Measurements from ENCODE around the gene ETV6. TPM values are rescaled to one million over a fixed set of nuclear protein-coding genes. Genes with fewer than 3 reads are reported as not detected.

ETV6 gene
- total RNA-seq, 6 donors from 2014 or later: 22.2 to 93.2 (median 37.5) TPM

DNA sequence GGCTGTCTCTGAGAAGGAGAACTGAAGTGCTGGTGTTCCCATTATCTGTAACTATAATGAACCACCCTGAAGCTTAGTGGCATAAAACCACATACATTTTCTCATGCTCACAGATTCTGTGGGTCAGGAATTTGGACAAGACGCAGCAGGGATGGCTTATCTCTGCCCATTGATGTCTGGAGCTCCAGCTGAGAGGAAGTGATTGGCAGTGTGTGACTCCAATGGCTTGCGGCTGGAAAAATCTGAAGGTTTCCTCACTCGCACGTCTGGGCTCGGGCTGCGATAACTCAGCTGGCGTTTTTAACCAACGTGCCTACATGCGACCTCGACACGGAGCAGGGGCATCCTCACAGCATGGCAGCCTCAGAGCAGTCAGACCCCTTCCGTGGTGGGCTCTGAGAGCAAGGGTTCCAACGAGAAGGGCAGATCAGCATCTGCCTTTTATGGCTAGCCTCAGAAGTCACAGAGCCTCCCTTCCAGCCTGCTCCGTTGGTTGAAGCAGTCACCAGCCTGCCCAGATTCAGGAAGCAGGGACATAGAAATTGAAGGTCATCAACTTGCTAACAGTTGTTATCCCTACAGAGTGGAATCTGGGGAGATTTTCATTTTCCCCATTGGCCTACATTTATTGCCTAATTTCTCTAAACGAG lies 277.9 kb downstream of the ETV6 start:
- Histone ChIP-seq H3K27me3 (no peaks in the 10 kb centered on the region), H3K27ac (peak overlapping the region in 1 of 4 donors; percentile 19), H3K9me3 (no peaks in the 10 kb centered on the region), H3K36me3 (no peaks in the 10 kb centered on the region), H3K4me1 (no peaks in the 10 kb centered on the region), H3K4me3 (no peak overlapping the region)
- no peak for TF ChIP-seq EP300 (IDR thresholded peaks at IDR 0.05)
- TF ChIP-seq POLR2AphosphoS5 (IDR thresholded peaks at IDR 0.05): no peak
- TF ChIP-seq POLR2A (IDR thresholded peaks at IDR 0.05): no peak
- TF ChIP-seq, protein P1, sequence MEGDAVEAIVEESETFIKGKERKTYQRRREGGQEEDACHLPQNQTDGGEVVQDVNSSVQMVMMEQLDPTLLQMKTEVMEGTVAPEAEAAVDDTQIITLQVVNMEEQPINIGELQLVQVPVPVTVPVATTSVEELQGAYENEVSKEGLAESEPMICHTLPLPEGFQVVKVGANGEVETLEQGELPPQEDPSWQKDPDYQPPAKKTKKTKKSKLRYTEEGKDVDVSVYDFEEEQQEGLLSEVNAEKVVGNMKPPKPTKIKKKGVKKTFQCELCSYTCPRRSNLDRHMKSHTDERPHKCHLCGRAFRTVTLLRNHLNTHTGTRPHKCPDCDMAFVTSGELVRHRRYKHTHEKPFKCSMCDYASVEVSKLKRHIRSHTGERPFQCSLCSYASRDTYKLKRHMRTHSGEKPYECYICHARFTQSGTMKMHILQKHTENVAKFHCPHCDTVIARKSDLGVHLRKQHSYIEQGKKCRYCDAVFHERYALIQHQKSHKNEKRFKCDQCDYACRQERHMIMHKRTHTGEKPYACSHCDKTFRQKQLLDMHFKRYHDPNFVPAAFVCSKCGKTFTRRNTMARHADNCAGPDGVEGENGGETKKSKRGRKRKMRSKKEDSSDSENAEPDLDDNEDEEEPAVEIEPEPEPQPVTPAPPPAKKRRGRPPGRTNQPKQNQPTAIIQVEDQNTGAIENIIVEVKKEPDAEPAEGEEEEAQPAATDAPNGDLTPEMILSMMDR (IDR thresholded peaks at IDR 0.05): no peak
- 48 to 75% methylated on average over 15 of the region's 15 CpGs for WGBS, 2 donors
- ATAC-seq (ENCODE audit: low FRiP score in 2 of 2): no peak
- DNase-seq: no peak

DNA sequence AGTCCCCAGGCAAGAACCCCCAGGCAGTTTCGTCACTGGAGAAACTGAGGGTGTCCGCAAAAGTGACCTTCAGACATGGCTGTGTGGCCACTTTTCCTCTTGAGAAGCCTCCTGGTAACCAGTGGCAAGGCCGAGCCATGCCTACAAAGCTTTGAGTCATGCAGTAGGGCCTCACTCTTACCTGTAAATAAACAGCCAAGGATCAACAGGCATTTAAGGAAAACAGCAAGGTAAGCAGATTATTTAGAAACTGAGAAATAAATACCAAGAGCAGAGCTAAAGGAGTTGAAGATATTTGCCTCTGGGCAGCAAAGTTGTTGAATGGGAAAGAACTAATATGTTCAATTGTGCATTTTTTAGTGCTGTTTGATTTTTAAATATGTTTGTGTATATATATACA lies 280.2 kb downstream of the ETV6 start:
- no peaks in the 10 kb centered on the region for H3K36me3 ChIP-seq
- TF ChIP-seq POLR2AphosphoS5 (IDR thresholded peaks at IDR 0.05) (no peak), POLR2A (IDR thresholded peaks at IDR 0.05) (no peak), EP300 (IDR thresholded peaks at IDR 0.05) (no peak)
- TF ChIP-seq, protein P1 (IDR thresholded peaks at IDR 0.05): no peak
- H3K9me3 ChIP-seq: no peaks in the 10 kb centered on the region
- 100% methylated on average over 3 of the region's 3 CpGs for WGBS, 2 donors
- no peak overlapping the region for H3K4me3 ChIP-seq
- H3K27me3 ChIP-seq: no peaks in the 10 kb centered on the region
- no peak for DNase-seq
- no peaks in the 10 kb centered on the region for H3K4me1 ChIP-seq
- H3K27ac ChIP-seq: no peak overlapping the region
- no peak for ATAC-seq (ENCODE audit: low FRiP score in 2 of 2)

GRCh38 chr12:11939223-11939622 lies 289.7 kb downstream of the ETV6 start:
- Histone ChIP-seq H3K27ac (no peak overlapping the region), H3K9me3 (no peaks in the 10 kb centered on the region), H3K36me3 (no peaks in the 10 kb centered on the region), H3K4me3 (no peak overlapping the region), H3K27me3 (no peaks in the 10 kb centered on the region), H3K4me1 (no peaks in the 10 kb centered on the region)
- no peak for ATAC-seq (ENCODE audit: low FRiP score in 2 of 2)
- DNase-seq: no peak
- 95 to 96% methylated on average over 4 of the region's 4 CpGs for WGBS, 2 donors
- TF ChIP-seq EP300 (IDR thresholded peaks at IDR 0.05) (no peak), POLR2AphosphoS5 (IDR thresholded peaks at IDR 0.05) (no peak), POLR2A (IDR thresholded peaks at IDR 0.05) (no peak)

GRCh38 chr12:11941606-11942337 lies 292.3 kb downstream of the ETV6 start:
- DNase-seq: no peak
- H3K4me1 ChIP-seq: no peaks in the 10 kb centered on the region
- H3K36me3 ChIP-seq: no peaks in the 10 kb centered on the region
- no peak overlapping the region for H3K4me3 ChIP-seq
- H3K27me3 ChIP-seq: no peaks in the 10 kb centered on the region
- no peak for ATAC-seq (ENCODE audit: low FRiP score in 2 of 2)
- no peak for TF ChIP-seq POLR2AphosphoS5 (IDR thresholded peaks at IDR 0.05)
- TF ChIP-seq EP300 (IDR thresholded peaks at IDR 0.05): no peak
- no peak for TF ChIP-seq POLR2A (IDR thresholded peaks at IDR 0.05)
- TF ChIP-seq, protein P1 (IDR thresholded peaks at IDR 0.05): no peak
- no peak overlapping the region for H3K27ac ChIP-seq
- no peaks in the 10 kb centered on the region for H3K9me3 ChIP-seq
- WGBS, 2 donors: 59 to 69% methylated on average over 1 of the region's 1 CpG

DNA sequence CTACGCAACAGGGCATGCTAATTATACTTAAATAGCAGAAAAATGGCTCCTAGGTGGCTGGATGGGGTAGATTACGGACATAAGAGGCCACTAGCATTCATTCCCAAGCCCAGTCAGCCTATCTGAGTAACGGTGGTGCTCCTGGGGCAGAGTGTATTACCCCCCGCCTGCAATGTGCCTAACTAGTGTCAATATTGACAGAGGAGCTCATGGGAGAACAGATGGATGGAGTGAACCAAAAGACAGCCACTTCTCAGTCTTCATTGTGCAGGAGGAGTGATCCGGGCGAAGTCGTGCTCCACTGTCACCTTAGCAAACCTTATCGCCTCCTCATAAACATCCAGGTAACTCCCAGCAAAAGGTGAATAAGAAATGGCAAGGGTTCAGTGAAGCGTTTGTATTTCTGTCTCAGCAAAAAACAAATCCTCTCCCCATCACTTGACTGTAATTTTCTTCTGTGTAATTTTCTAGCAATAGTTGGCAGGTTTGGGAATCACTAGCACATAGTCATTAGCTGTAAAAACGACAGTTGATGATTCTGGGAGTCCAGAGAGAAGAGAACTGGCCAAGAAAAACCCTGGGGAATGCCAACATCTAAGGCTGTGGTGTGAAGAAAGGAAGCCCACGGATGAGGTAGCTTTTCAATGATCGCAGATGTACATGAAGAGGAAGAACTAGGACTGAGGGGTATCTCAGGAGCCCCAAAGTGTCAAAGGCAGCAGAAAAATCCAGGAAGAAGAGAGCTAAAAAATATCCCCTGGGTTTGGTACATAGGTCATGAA lies 294.6 kb downstream of the ETV6 start:
- Histone ChIP-seq H3K27me3 (no peaks in the 10 kb centered on the region), H3K36me3 (no peaks in the 10 kb centered on the region), H3K27ac (no peak overlapping the region), H3K4me3 (no peak overlapping the region), H3K4me1 (no peaks in the 10 kb centered on the region), H3K9me3 (no peaks in the 10 kb centered on the region)
- no peak for TF ChIP-seq EP300 (IDR thresholded peaks at IDR 0.05)
- ATAC-seq (ENCODE audit: low FRiP score in 2 of 2) (no peak), DNase-seq (no peak)
- 82 to 83% methylated on average over 12 of the region's 12 CpGs for WGBS, 2 donors

All from upper lobe of left lung (tissue), 6 donors.